ENCODE measurements around the gene ADAMTS2.

DNA sequence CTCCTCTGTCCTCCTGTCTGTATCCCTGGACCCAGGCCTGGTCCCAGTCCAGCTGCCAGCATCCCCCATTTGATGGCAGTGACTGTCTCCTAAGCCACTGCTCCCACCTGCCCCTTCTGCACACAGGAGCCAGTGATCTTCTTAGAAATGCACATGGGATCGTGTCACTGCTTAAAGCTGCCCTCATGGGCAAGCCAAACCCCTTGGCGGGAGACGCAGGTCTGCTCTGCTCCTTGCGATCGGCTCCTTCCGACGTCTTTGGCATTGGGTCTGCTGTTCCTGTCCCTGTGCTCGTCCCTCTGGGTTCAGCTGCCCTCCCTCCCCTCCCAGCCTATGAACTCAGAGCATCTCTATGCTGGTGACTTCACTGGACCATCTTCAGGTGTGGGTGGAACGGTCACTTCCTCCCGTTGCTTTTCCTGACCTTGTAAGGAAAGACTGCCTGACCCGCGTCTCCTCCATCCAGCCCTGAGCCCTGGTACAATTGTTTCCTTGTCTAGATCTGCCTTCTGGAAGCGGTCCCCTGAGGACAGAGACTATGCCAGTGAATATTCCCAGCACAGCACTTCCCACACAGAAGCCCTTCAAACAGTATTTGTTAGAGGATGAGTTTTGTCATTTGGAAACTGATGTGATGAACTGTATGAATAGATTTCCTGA is 168.6 kb downstream of the ADAMTS2 start:
- TF ChIP-seq JUND (IDR thresholded peaks at IDR 0.05) (no peak), POLR2A (IDR thresholded peaks at IDR 0.05; ENCODE audit: borderline replicate concordance, extremely low read depth, insufficient read depth, insufficient read length) (no peak), RAD21 (IDR thresholded peaks at IDR 0.05; ENCODE audit: low read depth) (no peak), POLR2AphosphoS5 (IDR thresholded peaks at IDR 0.05; ENCODE audit: low read depth, low read length) (no peak), ZFX (IDR thresholded peaks at IDR 0.05) (no peak), EZH2phosphoT487 (IDR thresholded peaks at IDR 0.05; ENCODE audit: borderline replicate concordance) (no peak), SP1 (IDR thresholded peaks at IDR 0.05; ENCODE audit: low read depth) (no peak)
- TF ChIP-seq, protein P1, sequence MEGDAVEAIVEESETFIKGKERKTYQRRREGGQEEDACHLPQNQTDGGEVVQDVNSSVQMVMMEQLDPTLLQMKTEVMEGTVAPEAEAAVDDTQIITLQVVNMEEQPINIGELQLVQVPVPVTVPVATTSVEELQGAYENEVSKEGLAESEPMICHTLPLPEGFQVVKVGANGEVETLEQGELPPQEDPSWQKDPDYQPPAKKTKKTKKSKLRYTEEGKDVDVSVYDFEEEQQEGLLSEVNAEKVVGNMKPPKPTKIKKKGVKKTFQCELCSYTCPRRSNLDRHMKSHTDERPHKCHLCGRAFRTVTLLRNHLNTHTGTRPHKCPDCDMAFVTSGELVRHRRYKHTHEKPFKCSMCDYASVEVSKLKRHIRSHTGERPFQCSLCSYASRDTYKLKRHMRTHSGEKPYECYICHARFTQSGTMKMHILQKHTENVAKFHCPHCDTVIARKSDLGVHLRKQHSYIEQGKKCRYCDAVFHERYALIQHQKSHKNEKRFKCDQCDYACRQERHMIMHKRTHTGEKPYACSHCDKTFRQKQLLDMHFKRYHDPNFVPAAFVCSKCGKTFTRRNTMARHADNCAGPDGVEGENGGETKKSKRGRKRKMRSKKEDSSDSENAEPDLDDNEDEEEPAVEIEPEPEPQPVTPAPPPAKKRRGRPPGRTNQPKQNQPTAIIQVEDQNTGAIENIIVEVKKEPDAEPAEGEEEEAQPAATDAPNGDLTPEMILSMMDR (IDR thresholded peaks at IDR 0.05 in 2 of 3, conservative IDR thresholded peaks at IDR 0.05 in 1 of 3; ENCODE audit: borderline replicate concordance in 1 of 3, insufficient read depth in 1 of 3, low read depth in 2 of 3, low read length in 2 of 3) = no peak
- TF ChIP-seq, protein P2, sequence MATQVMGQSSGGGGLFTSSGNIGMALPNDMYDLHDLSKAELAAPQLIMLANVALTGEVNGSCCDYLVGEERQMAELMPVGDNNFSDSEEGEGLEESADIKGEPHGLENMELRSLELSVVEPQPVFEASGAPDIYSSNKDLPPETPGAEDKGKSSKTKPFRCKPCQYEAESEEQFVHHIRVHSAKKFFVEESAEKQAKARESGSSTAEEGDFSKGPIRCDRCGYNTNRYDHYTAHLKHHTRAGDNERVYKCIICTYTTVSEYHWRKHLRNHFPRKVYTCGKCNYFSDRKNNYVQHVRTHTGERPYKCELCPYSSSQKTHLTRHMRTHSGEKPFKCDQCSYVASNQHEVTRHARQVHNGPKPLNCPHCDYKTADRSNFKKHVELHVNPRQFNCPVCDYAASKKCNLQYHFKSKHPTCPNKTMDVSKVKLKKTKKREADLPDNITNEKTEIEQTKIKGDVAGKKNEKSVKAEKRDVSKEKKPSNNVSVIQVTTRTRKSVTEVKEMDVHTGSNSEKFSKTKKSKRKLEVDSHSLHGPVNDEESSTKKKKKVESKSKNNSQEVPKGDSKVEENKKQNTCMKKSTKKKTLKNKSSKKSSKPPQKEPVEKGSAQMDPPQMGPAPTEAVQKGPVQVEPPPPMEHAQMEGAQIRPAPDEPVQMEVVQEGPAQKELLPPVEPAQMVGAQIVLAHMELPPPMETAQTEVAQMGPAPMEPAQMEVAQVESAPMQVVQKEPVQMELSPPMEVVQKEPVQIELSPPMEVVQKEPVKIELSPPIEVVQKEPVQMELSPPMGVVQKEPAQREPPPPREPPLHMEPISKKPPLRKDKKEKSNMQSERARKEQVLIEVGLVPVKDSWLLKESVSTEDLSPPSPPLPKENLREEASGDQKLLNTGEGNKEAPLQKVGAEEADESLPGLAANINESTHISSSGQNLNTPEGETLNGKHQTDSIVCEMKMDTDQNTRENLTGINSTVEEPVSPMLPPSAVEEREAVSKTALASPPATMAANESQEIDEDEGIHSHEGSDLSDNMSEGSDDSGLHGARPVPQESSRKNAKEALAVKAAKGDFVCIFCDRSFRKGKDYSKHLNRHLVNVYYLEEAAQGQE (IDR thresholded peaks at IDR 0.05; ENCODE audit: low read depth) = no peak

Data from HCT116 (cell line).